Measurements from ENCODE around the gene HS6ST3.

The HS6ST3 gene

GRCh38 chr13:96844195-96844594, 754.3 kb downstream of the HS6ST3 start:
- no peak for DNase-seq (ENCODE audit: low read depth)

- no peak for DNase-seq (ENCODE audit: low read depth)
These were observed 754.7 kb downstream of the HS6ST3 start for GRCh38 chr13:96844616-96845015.

GRCh38 chr13:96848286-96848685, 758.4 kb downstream of the HS6ST3 start:
- DNase-seq (ENCODE audit: low read depth): no peak

DNA sequence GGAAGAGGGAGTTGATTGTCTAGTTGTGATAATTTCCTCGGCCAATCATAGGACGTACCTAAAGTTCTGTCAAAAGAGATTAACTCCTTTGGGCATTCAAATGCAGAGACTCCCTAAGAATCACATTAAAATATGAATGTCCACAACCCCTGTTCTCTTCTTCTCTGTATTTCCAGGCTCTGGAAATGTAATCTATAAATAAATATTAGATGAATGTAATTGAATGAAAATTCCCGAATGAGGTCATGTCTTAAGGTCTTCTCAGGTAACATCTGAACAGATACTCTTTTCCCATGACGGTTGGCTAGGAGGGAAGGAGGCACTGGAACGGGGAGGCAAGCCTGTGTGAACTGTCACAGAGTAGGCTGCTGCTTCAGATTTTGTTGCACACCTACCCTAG, 759.2 kb downstream of the HS6ST3 start:
- no peak for DNase-seq (ENCODE audit: low read depth)

DNA sequence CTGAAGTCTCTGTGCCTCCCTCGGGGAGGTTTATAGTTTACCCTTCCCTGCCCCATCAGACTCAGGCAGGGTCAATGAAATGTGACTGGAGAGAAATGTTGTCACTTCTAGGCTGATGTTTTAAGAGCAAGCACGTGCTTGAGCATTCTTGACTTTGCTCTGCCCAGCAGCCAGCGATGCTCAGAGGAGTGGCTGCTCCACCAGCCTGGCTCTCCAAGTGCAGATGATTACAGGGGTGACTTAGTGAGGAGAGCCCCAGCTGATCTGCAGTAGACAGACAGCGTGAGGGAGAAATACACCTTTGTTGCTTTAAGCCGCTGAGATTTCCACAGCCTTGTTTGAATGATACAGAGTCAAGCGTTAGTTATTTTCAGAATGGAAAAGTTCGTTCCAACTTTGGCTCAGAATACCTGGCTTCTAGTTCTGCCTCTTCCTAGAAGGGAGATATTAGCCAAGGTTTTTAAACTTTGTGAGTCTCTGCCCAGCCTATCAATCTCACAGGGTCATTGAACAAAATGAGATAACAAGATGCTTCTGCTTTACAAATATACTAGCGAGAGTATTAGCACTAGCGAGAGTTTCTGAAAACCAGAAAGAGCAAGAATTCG, 760.7 kb downstream of the HS6ST3 start:
- no peak for DNase-seq (ENCODE audit: low read depth)

DNA sequence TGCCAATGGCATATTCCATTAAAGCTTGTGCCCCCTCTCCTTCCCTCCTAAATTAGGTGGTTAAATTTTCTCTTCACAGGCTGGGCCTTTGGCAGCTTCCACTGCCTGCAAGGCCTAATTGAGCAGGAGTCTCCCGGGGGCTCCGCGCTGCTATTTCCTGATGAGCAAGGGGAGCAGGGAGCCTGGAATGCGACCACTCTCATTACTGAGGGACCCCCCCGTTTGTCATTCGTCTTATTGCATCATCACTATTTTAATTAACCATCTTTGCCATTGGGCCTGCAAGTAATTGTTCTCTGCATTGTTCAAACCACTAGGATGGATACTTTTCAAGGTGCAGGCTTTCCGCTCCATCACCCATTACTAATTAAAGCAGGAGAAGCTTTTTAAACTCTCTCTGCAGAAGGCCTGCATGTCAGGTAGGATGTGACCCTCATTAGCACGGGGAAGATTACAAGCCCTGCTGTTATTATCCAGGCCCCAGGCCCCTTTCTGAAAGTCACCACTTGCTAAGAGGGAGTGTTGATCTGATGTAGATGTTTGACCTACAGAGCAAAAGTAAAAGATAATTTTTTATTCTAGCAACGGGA, 762.0 kb downstream of the HS6ST3 start:
- DNase-seq (ENCODE audit: low read depth): no peak

DNA sequence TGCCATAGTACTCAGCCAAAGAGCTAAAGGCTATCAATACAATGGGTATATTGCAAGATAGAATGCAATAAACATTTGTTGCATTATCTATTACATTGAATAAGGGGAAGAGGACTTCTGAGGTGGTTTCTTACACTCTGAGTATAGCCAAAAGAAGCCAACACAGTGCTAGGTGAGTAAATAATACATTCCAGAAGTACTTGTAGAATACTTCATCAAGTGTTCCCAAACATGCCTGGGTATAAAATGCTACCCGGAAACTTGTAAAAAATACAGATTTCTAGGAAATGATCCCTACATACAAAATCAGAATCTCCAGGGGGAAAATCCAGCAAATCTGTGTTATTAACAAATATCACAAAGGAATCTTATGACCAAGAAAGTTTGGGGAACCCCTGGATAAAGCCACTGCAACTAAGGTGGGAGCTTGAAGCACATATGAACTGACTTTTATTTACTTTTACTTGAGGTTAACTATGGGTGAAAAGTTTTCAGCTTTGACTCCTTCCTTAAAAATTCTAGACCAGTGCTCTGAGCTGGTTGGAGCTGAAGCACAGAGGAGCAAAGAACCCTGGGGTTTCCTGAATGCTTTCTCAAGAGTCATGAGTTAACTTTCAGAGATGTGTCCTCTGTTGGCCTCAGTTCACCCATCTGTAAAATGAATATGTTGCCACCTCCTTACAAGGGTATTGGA, 768.4 kb downstream of the HS6ST3 start:
- no peak for DNase-seq (ENCODE audit: low read depth)

- DNase-seq (ENCODE audit: low read depth): no peak
These were observed 771.0 kb downstream of the HS6ST3 start for GRCh38 chr13:96860882-96861281.

DNA sequence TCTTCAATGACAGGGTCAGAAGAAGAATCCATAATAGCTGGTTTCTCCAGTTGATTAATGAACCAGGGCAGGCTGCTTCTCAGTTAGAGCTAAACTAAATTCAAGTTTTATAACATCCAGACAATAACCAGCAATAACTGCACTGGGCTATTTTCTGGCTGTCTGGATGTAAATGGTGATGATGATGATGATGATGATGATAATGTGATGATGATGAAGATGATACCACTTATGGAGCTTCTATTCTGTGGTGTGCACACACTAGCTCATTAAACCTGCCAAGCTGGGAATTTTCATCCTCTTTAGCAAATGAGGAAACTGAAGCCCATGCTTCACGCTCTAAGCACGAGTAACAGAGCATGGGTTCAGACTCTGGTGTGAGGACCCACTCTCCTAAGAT, 772.2 kb downstream of the HS6ST3 start:
- no peak for DNase-seq (ENCODE audit: low read depth)

GRCh38 chr13:96862999-96863398, 773.1 kb downstream of the HS6ST3 start:
- no peak for DNase-seq (ENCODE audit: low read depth)

DNA sequence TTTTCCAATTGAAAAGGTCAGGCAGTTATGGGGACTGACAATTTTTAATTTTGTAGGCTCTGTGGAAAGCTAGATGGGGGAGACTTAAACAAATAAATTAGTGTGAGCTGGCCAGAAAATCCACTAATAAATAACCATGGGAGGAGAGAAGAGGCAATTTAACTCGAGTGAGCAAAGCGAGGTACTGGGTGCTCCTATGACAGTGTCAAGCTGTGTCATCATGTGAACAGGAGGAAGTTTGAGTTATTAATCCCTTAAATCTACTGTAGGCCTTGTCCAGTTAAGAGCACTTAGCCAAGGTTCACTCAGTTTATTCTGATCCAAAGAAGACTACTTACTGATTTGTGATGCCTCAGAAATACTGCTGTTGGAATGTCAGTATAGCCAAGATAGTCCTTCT, 781.6 kb downstream of the HS6ST3 start:
- no peak for DNase-seq (ENCODE audit: low read depth)

- no peak for DNase-seq (ENCODE audit: low read depth)
These were observed 790.5 kb downstream of the HS6ST3 start for GRCh38 chr13:96880419-96880818.
